Stimulated activated CD8-positive, alpha-beta memory T cell treated with anti-CD3 and anti-CD28 coated beads, Interleukin-2, amount 100 ng/mL, for 1 hour (primary cell): ENCODE measurements around the gene FOXL1.

Experiments
- DNase-seq, 2 donors: peaks; one replicate each; pipeline ENCODE4 v3.0.0-alpha.2; 2020; ENCODE audit warnings: low read depth in 2 of 2

Gene FOXL1

DNA sequence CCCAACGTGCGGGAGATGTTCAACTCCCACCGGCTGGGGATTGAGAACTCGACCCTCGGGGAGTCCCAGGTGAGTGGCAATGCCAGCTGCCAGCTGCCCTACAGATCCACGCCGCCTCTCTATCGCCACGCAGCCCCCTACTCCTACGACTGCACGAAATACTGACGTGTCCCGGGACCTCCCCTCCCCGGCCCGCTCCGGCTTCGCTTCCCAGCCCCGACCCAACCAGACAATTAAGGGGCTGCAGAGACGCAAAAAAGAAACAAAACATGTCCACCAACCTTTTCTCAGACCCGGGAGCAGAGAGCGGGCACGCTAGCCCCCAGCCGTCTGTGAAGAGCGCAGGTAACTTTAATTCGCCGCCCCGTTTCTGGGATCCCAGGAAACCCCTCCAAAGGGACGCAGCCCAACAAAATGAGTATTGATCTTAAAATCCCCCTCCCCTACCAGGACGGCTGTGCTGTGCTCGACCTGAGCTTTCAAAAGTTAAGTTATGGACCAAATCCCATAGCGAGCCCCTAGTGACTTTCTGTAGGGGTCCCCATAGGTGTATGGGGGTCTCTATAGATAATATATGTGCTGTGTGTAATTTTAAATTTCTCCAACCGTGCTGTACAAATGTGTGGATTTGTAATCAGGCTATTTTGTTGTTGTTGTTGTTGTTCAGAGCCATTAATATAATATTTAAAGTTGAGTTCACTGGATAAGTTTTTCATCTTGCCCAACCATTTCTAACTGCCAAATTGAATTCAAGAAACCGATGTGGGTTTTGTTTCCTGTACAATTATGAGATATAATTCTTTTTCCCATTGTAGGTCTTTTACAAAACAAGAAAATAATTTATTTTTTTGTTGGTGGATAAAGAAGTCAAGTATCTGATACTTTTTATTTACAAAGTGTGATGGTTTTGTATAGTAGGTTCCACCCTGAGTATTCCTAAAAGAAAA lies 9.4 kb upstream of the FOXL1 start:
- DNase-seq, result no peak

DNA sequence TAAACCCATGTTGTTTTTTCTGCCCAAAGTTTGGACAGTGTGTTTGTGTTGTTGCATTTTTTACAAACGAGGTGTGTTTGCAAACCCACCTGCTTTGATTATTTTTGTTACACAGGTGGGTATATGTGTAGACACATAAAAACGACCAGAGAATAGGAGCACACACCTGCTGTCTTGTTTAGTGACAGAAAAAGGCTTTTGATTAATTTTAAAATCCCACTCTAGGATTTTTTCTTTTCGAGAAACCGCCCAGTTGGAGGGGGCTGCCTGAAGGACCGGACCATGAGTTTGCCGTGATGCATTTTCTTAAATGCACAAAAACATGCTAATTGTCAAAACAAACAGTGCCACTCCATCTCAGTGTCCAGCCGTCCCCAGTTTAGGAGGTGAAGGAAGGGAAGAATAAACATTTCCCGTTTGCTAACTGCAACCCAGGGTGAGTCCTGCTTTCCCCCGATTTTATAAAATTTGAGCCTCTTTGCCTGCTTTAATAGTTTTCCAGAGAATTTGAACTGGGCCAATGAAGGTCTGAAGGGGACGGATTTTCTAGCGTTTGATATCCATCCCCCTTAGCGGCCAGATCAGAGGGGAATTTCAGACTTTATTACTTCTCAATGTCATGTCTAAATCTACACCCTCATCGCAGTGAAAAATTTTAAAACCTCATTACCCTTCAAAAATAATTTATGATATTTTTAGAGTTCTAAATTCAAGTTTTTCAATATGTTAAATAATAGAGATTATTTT lies 8.5 kb upstream of the FOXL1 start:
- DNase-seq, result no peak

DNA sequence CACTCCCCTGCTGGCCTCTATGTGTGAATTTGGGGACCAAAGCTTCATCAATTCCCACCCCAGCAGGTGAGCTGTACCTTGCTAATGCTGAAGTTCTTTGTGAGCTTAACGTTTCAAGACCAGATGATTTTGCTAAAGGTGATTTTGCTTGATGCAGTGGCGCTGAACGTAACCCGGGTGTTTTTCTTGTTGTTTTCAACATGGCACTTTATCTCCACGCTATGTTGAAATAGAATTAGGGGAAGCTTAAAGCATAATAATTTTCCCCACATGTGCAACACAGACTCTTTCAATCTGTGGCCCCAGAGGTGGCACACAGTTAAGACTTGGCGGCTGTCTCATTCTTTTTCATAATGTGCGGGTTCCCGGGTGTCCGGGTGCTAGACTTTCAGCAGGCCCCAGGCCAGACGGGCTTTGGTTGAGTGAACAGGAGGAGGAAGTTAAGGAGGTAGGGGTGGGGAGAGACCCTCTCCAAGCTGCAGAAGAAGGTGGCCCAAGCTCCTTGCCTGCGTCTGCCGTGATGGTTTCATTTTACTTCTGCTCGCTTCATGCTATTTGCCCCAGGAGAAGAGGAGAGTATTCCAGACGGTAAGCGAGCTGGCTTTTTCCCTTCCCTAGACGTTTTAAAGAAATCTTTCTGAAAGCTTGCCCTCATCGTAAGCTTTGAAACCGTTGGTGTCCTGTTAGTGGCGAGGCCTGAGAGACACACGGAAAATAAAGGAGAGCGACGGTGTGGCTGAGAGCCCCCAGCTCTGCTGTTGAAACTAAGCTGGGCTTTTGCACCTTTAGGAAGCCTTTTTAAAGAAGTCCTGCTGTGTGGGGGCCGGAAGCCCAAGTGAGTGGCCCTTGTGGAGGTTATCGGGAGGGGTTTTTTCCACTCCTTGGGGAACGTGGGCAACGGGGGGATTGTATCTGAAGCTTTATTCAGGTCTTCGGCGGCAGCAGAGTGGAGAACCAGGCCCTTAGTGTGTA lies 7.5 kb upstream of the FOXL1 start:
- DNase-seq, result no peak

DNA sequence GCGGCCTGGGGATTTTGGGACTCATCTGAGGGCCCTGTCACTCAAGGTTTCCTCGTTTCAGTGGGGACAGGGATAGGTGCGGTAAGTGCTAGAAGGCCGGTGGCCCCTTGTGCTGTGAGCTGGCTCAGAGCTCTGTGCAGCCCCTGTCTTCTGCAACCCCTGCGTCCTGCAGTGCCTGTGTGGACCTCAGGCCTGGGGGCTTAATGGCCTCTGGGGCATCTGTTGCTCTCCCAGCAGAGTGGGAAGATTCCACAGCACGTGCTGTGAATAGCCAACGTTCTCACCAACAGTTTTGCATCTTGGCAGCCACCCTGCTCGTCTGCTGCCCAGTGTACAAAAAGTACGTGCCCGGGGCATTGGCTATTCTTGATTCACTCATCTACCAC lies 6.8 kb upstream of the FOXL1 start:
- no peak for DNase-seq

DNA sequence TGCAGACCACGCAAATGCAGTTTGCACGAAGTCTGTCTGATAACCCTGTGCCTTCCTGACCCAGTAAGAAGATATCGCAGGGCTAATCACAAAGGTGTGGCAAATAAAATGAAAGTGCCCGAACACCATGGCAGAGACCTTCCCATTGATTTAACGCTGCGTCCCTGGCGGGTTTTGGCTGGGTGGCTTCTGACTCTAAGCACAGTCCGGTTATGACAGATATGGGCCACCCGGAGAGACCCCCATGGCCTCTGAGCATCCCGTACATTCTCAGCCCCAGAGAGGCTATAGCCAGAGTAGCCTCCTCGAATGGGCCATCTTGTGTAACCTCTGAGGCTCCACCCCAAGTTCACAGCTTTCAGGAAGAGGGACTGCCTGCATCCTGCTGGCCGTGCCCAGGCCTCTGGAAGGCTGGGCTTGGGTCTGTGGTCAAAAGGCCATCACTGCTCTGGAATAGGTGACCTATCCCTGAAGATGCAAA lies 6.3 kb upstream of the FOXL1 start:
- DNase-seq, result no peak

DNA sequence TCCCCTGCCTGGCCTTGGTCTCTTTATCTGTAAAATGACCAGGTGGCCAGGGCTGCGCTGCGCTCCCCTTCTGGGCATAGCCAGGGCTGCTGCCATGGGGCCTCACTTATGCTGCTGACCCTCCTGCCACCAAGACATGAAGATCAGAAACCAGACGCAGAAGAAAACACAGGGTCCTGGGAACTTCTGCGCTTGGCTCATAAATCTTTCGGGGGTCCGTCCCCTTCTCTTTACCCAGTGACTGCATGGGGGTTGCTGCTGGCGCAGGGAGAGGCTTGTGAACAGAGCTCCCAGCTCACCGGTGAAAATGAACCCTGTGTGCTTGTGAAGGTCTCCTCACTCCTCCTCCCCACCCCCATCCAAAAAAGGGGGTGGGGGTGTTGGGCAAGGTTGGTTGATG lies 5.7 kb upstream of the FOXL1 start:
- DNase-seq, result no peak

DNA sequence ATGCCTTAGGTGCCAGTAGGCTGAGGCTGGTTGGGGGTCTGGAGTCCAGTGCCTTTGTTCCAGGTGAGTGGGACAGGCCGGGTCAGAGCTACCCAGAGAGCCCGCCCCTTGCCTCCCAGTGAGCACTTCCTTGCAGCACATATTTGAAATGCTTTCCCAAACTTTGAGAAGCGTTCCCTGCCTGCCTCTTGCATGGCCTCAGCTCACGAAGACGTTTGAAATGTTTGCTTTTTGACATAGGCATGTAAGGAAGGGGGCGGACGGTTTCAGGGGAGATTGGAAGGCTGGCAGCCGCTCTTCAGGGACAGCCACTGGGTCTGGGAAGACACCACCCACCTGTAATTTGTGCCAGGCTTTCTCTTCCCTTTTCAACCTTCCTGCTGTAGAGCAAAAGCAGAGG lies 5.1 kb upstream of the FOXL1 start:
- no peak for DNase-seq

DNA sequence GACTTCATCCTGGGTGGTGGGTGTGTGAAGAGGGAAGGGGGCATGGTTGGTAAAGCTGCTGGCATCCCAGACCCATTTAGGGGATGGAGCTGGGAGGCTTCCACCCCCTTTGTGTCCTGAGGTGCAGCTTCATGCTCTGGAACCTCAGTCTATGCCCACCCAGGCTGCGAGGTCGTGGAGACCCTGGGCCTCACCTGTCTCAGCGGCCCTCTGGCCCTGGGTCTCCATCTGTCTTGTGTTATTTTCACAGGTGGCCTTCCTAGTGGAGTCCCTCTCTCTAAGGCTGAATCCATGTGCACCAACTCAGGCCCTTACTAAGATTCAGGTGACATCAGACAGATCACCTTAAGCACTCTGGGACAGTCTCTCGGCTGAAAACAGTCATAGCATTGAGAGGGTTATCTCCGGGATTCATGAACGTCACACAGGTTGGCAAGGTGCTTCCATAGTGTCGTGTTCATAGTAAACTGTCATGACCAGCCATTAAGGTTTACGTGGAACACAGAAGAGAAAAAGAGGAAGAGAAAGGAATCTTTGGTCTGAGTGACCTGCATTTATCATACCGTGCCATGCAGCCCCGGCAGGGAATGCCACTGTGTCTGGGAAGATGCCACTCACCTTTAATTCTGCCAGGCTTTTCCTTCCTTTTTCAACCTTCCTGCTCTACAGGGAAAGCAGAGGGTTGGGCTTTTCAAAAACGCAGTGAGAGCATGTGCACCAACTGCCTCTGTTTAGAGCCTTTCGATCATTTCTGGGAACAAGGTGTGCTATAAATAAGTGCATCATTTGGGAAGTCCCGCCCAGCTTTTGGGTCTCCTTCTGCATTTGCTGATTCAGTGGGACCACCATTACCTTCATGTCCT lies 4.5 kb upstream of the FOXL1 start:
- DNase-seq, result no peak

DNA sequence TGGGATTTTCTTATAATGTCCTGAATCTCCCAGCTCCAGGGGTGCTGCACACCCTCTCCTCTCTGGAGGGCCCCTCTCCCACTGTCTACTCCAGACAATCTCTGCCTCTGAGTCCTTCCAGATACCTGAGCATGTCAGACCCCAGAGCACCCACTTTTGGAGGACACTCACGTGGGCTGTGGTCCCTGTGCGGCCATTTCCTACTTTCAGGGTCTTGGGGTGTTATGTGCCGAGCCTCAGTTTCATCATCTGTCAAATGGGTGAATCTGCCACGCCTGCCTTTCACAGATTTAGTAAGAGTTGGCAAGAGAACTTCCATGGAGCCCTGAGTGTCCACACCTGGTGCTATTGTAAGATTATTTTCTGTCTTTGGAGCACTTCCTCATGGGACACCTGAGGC lies 3.7 kb upstream of the FOXL1 start:
- no peak for DNase-seq

DNA sequence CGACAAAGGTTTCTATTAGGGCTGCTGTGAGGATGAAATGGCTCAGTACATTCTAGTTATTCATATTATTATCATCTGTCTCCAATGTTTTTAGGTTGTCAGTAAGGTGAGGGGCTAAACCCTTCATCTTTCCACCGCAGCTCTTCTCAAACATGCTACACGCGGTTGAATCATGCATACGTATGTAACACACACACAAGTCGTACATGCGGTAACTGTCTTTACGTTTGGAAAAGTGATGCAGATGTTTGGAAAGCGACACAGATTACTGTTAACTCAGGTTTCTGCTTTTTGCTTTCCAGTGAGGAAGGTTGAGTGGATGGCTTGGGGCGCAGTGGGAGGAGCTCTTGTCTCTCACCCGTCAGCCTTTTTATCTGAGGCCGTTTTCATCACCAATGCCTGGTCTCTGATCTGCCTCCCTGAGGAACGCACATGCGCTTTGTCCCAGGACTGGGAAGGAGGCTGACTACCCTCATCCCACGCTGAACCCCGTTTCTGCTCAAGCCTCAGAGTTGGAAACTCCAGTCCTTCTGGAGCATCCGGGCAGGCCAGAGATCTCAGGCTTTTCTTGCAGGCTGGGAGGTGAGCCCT lies 3.2 kb upstream of the FOXL1 start:
- no peak for DNase-seq

DNA sequence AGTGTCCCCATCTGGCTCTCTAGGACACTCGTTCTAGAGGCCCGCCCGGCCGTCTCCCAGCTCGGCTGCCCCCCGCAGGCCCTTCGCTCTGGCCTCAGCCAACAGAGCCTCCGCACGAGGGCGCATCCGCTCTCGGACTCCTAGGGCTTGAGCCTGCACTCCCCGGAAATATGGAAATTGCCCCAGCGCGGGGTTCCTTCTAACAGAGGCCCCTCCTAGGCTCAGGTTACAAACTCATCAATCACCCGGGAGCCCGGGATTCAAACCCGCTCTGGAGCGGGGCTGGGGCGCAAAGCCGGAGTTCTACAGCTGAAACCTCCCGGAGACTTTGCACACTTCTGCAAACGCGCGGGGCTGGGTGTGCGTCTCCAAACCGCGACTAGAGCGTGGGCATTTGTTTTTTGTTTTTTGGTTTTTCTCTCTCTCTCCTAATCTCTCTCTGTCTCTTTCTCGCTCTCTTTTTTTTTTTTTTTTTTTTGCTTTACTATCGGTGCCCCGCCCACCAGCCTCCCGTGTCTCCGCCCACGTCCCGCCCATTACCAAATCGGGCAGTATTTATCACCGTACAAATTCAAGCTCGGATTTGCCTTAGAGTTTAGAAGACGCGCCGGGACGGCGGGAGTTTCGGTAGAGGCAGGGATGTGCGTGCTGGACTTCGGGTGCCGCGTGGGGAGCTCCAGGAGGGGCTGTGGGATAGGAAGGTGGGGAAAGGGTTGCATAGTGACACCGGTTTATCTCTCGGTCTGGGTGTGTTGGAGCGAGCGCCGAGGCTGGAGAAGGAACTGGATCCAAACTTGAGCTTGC lies 2.4 kb upstream of the FOXL1 start:
- no peak for DNase-seq

DNA sequence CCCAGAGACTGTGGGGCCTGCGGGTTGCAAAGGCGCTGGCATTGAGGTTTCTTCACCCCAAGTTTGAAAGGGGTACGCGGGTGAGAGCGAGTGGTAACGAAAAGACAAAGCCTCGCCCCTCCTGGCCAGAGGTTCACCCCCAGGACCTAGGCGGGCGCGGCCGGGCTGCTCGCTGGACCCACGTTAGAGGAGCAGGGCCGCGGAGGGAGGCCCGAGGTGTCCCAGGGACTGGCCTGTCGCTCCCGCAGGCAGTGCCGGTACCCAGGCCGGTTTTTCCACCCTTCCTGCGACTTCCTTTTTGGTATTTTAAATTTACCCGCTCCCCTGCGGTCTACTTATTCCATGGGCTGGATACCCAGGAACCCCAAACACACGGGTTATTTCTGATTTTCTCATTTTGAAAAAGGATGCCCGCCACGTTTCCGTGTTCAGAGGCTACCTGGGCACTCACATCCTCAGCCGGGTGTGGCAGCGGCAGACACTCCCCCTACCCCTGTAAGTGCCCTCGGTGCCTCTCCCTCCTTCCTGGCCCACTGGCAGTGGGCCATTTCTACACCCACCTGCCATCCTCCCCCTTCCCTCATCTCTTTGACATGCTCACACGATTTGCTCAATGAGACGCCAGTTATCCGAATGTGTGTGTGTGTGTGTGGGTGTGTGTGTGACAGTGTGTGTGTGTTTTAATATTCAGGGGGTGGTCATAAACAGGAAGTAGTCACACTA lies 1.6 kb upstream of the FOXL1 start:
- DNase-seq, result no peak

DNA sequence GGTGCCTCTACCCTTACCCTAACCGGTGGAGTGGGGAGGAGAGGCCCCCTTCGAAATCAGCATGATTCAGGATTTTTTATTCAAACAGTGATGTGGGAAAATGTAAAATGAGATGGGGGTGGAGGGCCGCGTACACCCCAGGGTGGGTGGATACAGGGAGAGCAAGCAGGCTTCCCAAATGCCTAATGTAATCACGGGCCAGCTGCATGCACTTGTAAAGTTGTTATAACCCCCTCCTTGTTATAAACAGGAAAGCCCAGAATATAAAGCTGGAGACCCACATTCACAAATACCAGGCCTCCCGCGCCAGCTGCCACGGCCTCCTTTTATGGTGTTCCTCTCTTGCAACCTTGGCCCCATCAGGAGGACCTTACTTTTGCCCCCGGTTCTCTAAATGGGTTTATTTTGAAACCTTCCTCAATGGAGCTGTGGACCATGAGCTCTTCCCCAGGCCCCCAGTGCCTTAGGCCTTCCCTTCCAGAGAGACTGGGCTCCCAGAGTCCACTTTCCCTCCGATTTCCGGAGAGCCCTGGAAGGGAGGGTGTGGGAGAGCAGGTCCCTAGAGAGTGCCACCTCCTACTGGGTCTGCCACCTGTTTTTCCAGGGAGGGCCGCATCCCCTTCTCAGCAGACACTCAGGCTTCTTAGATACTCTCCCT lies 906 bp upstream of the FOXL1 start:
- DNase-seq, result no peak

DNA sequence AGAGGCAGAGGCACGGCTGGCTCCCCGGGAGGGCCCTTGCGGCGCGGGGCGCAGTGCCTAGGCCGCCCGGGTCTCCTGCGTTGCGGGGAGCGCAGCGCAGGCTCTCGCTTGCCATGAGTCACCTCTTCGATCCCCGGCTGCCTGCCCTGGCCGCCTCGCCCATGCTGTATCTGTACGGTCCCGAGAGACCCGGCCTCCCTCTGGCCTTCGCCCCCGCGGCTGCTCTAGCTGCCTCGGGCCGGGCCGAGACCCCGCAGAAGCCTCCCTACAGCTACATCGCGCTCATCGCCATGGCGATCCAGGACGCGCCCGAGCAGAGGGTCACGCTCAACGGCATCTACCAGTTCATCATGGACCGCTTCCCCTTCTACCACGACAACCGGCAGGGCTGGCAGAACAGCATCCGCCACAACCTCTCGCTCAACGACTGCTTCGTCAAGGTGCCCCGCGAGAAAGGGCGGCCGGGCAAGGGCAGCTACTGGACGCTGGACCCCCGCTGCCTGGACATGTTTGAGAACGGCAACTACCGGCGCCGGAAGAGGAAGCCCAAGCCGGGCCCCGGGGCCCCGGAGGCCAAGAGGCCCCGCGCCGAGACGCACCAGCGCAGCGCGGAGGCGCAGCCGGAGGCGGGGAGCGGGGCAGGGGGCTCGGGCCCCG lies 390 bp downstream of the FOXL1 start:
- DNase-seq, result no peak

DNA sequence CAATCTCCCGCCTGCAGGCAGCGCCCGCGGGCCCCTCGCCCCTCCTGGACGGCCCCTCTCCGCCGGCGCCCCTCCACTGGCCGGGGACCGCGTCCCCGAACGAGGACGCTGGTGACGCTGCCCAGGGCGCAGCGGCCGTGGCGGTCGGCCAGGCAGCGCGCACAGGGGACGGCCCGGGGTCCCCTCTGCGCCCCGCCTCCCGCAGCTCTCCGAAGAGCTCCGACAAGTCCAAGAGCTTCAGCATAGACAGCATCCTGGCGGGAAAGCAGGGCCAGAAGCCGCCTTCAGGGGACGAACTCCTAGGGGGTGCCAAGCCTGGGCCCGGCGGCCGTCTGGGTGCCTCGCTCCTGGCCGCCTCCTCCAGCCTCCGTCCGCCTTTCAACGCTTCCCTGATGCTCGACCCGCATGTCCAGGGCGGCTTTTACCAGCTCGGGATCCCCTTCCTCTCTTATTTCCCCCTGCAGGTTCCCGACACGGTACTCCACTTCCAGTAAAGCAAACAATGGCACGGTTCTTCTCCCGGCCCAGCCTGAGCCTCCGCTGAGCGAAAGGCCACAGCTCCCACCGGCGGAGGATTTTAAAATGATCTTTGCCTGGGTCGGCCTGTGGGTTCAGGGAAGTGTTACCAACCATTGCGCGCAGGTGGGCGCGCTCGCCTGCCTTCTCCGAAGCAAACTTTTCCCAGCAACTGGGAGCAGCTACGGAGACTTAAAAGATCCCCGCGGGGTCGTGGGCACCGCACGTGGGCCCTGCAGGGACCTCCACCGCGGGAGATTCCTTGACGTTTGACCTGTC lies 1.1 kb downstream of the FOXL1 start:
- no peak for DNase-seq

DNA sequence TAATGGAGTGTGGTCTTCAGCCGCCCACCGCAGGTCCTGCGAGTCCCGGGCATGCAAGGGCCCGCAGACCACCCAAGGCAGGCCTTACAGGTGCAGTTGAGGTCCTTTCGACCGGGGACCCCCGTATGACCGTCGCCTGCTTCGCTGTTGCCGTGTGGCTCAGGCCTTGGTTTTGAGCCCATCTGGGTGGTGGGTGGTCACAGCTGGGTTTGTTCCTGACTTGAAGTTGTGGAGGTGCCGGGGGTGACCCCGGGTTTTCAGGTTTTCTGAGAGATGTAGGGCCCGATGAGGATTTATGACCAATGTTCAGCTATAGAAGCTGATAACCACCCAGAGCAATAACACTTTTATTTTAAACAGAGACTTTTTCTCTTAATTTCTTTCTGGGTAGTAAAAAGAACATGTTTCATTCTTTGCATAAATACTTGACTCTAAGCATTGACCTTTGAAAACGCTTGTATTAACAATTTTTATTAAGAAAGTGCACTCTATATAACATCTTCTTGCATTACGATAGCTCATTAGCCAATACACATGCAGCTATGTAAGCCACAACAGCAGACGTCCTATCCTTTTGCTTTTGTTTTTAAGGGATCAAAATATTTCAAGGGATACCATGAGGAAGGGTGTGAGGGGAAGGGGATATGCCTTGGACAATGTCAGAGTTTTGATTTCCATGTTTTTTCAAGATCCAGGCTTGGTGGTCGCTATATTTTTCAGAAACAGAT lies 1.9 kb downstream of the FOXL1 start:
- DNase-seq, result no peak
